Immature natural killer cell (primary cell): Measurements from ENCODE around the gene CCDC27. TPM values are rescaled to one million over a fixed set of nuclear protein-coding genes. Genes with fewer than 3 reads are reported as not detected.
A peak's percentile ranks its signal among the peaks of the same experiment; 100 is the strongest.

Experiments used
- DNase-seq, 3 donors: peaks; one replicate each; pipeline ENCODE4 v3.0.0; 2022; ENCODE audit warnings: mixed read lengths in 1 of 3
- H3K27ac Mint-ChIP-seq, 6 donors: one replicate each; pipeline ENCODE4 v1.8.0; 2020; ENCODE audit warnings: mixed read lengths in 6 of 6, mild to moderate bottlenecking in 5 of 6, inconsistent platforms in 4 of 6, moderate library complexity in 3 of 6
- H3K27me3 Mint-ChIP-seq, 3 donors: one replicate each; pipeline ENCODE4 v1.8.0; 2020 to 2021; ENCODE audit warnings: low read depth in 3 of 3, mild to moderate bottlenecking in 3 of 3, mixed read lengths in 3 of 3, moderate library complexity in 3 of 3, inconsistent platforms in 1 of 3
- H3K36me3 Mint-ChIP-seq, 3 donors: one replicate each; pipeline ENCODE4 v1.8.0; 2020; ENCODE audit warnings: mixed read lengths in 3 of 3, inconsistent platforms in 2 of 3, mild to moderate bottlenecking in 2 of 3
- H3K4me1 Mint-ChIP-seq, 2 donors: one replicate each; pipeline ENCODE4 v1.8.0; 2020; ENCODE audit warnings: inconsistent platforms in 2 of 2, mild to moderate bottlenecking in 2 of 2, mixed read lengths in 2 of 2, moderate library complexity in 1 of 2
- H3K4me3 Mint-ChIP-seq, 5 donors: one replicate each; pipeline ENCODE4 v1.8.0; 2020; ENCODE audit warnings: mild to moderate bottlenecking in 5 of 5, mixed read lengths in 5 of 5, inconsistent platforms in 3 of 5, moderate library complexity in 3 of 5
- H3K9me3 Mint-ChIP-seq, 6 donors: one replicate each; pipeline ENCODE4 v1.8.0; 2020; ENCODE audit warnings: mild to moderate bottlenecking in 6 of 6, mixed read lengths in 6 of 6, inconsistent platforms in 4 of 6, moderate library complexity in 3 of 6
- polyA plus RNA-seq, 3 donors: library from polyadenylated mRNA; unstranded; fragments of 300-500 nt; fragmentation: Illumina TruSeq; gene quantifications; one replicate each; pipeline ENCODE4 v1.2.3, GENCODE V29; 2021

The CCDC27 gene
- polyA plus RNA-seq, 3 donors from 2014 or later, result not detected

DNA sequence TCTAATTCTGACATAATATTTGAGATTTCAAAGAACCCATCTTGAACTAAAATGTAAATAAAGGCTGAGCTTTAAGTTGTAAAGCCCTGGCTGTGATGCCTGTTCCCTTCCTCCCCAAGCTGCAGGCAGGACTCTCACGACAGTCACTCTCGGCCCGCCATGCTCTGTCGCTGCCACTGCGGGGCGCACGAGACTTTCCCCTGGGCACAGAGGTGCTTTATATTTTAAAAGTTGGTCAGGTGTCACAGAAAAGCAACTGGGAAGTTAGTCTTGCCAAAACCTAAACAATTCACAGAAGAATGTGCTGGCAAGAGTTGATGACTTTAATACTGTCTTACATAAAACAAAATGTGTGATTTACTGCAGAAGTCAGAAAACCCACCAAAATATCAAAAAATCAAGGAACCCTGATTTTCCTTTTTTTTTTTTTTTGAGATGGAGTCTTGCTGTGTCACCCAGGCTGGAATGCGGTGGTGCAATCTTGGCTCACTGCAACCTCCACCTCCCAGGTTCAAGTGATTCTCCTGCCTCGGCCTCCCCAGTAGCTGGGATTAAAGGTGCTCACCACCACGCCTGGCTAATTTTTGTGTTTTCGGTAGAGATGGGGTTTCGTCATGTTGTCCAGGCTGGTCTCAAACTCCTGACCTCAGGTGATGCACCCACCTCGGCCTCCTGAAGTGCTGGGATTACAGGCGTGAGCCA is 33.4 kb downstream of the CCDC27 start:
- peaks cover 20 to 21% of the 10 kb centered on the region in 2 donors for H3K4me1 Mint-ChIP-seq
- no peak for DNase-seq
- H3K27ac Mint-ChIP-seq, result no peak overlapping the region
- H3K9me3 Mint-ChIP-seq, result no peaks in the 10 kb centered on the region
- H3K4me3 Mint-ChIP-seq, result no peak overlapping the region
- H3K27me3 Mint-ChIP-seq, result peaks cover 3 to 9% (median 6%) of the 10 kb centered on the region in 3 donors
- H3K36me3 Mint-ChIP-seq, result peaks cover 3 to 35% (median 12%) of the 10 kb centered on the region in 3 donors

DNA sequence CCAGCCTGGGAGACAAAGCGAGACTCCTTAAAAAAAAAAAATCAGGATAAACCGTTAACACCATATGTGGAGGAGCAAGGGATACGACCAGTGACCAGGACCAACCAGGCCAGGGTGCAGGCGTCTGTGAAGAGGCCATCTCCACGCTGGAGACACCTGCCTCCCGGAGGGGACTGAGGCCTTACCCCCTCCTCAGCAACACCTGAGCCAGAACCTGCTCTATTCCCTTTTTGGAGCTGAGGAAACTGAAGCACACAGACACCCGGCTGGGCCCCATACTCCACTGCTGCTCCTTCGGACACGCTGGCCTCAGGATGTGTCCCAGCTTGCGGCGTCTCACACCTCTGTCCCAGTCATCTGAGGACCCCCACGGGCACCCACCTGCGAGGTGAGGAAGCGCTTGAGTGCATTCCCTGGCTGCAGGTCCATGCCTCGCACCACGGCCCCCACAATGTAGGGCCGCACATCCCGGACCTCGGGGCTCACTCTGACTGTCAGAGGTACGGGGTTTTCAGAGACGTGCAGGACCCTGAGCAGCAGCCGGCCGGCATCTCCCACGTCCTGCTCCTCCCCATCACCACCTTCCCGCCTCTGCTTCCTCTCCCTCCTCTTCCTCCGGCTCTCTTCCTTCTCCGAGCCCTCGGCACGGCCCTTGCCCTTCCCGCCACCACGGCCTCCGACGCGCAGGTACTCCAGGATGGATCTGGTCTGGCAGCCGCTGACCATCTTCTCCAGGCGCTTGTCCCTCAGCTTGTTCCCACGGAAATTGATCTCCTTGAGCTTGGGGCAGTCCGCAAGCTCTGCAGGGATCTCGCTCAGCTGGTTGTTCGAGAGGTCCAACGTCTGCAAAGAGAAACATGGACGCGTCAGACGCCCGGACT is 34.5 kb downstream of the CCDC27 start:
- Mint-ChIP-seq H3K27me3 (peaks cover 3 to 9% (median 6%) of the 10 kb centered on the region in 3 donors), H3K9me3 (no peaks in the 10 kb centered on the region), H3K27ac (peak overlapping the region in 5 of 6 donors; percentile 40 to 90 (median 81)), H3K4me1 (peaks cover 21 to 23% of the 10 kb centered on the region in 2 donors), H3K36me3 (peaks cover 3 to 29% (median 12%) of the 10 kb centered on the region in 3 donors), H3K4me3 (peak overlapping the region in 1 of 5 donors; percentile 38)
- DNase-seq, result no peak

DNA sequence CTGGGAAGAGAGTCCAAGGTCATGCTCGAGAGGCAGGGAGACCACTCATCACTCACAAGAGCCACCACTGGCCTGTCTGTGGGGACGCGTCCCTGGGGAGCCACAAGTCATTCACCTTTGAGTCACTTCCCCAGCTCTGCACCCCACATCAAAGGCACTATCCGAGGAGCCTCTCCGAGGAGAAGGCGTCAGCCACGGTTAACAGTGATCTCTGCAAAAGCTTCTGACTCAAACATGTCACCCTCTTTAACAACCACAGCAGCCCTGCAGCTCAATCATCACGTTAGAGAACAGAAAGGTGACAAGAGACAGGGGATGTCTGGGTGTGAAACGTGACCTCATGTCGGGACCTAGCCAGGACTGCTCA is 35.1 kb downstream of the CCDC27 start:
- Mint-ChIP-seq H3K9me3 (no peaks in the 10 kb centered on the region), H3K4me1 (peaks cover 25 to 28% of the 10 kb centered on the region in 2 donors), H3K27me3 (peaks cover 3 to 7% (median 6%) of the 10 kb centered on the region in 3 donors), H3K36me3 (peaks cover 3 to 23% (median 9%) of the 10 kb centered on the region in 3 donors), H3K4me3 (peak overlapping the region in 2 of 5 donors; percentile 29 to 38), H3K27ac (peak overlapping the region in 5 of 6 donors; percentile 40 to 90 (median 83))
- DNase-seq, result peak in 2 of 3 donors; percentile 44 to 53

DNA sequence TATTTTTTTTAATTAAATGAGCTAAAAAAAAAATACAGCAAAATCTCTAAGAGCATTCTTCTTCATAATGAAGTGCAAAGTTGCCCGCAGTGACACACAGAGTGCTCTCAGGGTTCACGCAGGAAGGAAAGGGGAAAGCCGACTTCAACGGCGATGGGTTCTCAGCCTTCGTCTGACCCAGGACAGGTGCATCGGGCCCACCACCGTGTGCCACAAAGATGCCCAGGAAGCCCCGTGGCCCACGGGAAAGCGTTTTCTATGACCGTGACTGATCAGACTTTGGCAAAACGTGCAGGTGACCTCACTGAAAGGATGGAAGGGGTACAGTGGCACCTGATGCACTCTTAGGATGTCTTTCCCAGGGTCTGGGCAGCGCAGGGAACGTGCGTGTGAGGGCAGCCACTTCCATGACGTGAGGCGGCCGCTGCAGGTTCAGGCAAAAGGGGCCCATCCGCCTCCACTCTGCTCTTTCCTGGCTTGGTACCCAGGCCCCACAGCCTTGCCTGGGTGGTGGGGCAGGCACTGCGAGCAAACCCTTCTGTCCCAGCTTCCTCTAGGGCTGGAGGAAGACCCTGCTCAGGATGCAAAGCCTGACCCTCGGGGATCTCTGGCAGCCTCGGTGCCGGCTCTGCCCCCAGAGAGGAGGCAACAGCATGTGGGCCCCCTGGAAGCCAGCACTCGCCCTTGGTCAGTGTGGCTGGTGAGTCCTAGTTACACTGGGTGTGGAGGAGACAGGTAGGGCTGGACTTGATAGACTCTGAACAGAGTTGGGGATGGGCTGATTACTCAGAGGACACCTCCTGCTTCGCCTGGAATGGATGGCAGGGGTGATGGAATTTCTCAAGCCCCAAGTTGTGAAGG is 35.7 kb downstream of the CCDC27 start:
- peak overlapping the region in 5 of 6 donors; percentile 81 to 90 (median 83) for H3K27ac Mint-ChIP-seq
- H3K36me3 Mint-ChIP-seq, result peaks cover 3 to 19% (median 9%) of the 10 kb centered on the region in 3 donors
- H3K4me3 Mint-ChIP-seq, result peak overlapping the region in 2 of 5 donors; percentile 29 to 38
- peaks cover 3 to 7% (median 6%) of the 10 kb centered on the region in 3 donors for H3K27me3 Mint-ChIP-seq
- no peaks in the 10 kb centered on the region for H3K9me3 Mint-ChIP-seq
- peak in 1 of 3 donors; percentile 16 for DNase-seq
- peaks cover 31 to 34% of the 10 kb centered on the region in 2 donors for H3K4me1 Mint-ChIP-seq

DNA sequence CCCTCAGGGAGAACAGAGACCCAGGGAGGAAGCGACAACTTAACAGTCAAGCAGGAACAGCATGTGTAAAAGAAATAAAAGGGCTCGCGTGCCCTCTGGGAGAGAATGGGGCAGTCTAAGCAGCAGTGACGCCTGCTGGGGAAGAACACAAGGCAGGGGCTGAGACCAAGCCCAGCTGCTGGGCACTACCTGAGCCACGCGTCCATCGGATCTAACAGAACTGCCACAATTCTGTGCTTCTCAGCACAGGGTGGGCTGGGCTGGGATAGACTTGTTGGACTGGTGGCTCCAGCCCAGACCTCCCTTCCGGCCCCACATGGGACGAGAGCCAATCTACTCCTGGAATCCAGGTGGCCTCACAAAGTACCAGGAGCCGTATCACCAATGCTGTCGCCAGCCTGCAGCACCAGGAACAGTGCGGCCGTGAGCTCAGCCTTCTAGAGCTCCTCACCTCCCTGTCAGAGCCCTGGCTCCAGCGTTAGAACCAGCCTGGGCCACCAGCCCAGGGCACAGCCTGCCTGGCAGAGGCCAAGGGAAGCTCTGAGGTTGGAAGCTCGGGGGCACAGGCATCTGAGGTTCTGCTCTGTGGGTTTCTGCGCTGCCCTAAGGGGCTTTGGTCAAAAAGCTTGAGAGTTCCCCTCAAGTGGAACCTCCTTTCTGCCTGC is 36.6 kb downstream of the CCDC27 start:
- Mint-ChIP-seq H3K4me1 (peaks cover 41 to 43% of the 10 kb centered on the region in 2 donors), H3K36me3 (peaks cover 3 to 19% (median 9%) of the 10 kb centered on the region in 3 donors), H3K27me3 (peaks cover 3 to 7% (median 6%) of the 10 kb centered on the region in 3 donors), H3K9me3 (no peaks in the 10 kb centered on the region), H3K27ac (peak overlapping the region in 2 of 6 donors; percentile 77 to 81), H3K4me3 (no peak overlapping the region)
- no peak for DNase-seq

DNA sequence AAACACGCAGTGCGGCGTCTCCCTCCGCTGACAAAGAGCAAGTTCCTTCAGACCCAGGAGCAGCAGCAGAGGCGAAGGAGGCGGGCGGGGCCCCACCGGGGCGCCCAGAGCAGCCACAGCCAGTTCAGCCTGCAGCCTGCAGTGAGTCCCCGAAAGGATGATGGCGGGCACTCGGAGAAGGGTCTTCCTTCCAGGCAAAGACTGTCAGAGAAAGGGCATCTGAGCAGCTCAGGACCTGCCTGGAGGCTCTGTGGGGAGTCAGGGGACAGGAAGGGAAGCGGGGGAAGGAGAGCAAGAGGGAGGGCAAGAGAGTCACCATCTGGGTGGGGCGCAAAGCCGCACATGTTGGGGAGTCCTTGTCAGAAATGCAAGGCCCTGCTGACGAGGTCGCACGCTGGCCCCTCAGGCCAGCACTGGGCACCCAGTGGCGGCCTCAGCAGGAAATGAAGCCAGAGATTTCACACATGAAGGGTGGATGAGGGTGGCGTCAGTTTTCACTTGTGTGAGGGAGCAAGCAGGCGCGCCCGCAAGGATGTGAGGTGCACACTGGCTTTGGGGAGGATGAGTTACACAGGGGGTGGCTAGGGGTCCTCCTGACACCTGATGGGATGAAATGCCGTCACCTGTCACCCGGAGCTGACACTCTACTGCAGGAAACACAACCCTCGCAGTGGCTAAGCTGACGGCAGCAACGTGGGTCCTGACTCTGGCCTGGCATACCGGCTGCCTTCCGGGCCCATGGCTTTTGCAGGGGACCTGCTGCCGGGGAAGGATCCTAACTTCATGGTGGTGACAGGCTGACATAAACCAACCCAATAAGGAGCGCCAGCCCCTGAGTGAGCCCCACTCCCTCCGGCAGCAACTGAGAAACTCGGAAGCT is 37.4 kb downstream of the CCDC27 start:
- Mint-ChIP-seq H3K4me1 (peaks cover 48 to 50% of the 10 kb centered on the region in 2 donors), H3K27me3 (peaks cover 3 to 7% (median 6%) of the 10 kb centered on the region in 3 donors), H3K36me3 (peaks cover 3 to 12% (median 5%) of the 10 kb centered on the region in 3 donors), H3K9me3 (no peaks in the 10 kb centered on the region), H3K27ac (peak overlapping the region in 1 of 6 donors; percentile 83), H3K4me3 (no peak overlapping the region)
- no peak for DNase-seq

DNA sequence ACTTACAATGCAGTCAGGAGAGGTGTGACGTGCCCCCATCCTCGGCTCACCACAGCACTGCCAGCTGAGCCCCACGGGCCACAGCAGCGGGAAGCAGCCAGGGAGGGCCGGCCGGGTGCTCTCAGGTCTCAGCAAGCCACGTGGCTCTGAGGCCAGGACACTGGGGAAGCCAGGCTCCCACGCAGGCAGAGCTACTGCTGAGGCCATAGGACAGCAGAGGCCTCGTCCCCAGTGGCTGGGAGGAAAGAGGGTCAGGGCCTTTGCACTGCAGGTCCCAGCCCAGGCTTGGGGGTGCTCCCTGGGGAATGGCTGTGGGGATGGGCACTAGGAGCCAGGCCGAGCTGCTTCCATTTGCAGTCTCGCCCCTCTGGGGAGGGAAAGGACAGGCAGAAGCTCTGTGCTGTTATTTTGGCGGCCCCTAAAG is 38.3 kb downstream of the CCDC27 start:
- Mint-ChIP-seq H3K4me1 (peaks cover 56% of the 10 kb centered on the region in 2 donors), H3K9me3 (no peaks in the 10 kb centered on the region), H3K4me3 (no peak overlapping the region), H3K27ac (no peak overlapping the region), H3K36me3 (peaks cover 0 to 6% (median 0%) of the 10 kb centered on the region in 3 donors), H3K27me3 (peaks cover 3 to 7% (median 6%) of the 10 kb centered on the region in 3 donors)
- no peak for DNase-seq

DNA sequence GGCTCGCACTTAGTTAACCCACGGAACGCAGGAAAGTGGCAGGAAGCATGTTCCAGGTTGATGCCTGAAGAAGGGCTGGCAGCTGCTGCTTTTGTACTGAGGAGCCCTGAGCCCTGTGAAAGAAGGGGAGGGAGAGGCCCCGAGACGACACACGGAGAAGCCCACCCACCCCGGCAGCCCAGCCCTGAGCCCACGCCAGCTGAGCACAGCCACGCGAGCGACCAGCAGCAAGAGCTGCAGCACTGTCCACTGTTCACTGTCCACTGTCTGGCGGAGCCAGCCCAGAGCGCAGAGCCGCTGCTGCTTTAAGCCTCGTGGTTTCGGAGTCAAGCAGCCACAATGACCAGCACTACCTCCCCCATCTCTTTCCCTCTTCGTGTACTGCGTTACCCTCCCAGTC is 38.7 kb downstream of the CCDC27 start:
- H3K9me3 Mint-ChIP-seq, result no peaks in the 10 kb centered on the region
- peaks cover 0 to 6% (median 0%) of the 10 kb centered on the region in 3 donors for H3K36me3 Mint-ChIP-seq
- no peak for DNase-seq
- H3K27me3 Mint-ChIP-seq, result peaks cover 3 to 7% (median 6%) of the 10 kb centered on the region in 3 donors
- peaks cover 57 to 58% of the 10 kb centered on the region in 2 donors for H3K4me1 Mint-ChIP-seq
- peak overlapping the region in 1 of 6 donors; percentile 4 for H3K27ac Mint-ChIP-seq
- no peak overlapping the region for H3K4me3 Mint-ChIP-seq

DNA sequence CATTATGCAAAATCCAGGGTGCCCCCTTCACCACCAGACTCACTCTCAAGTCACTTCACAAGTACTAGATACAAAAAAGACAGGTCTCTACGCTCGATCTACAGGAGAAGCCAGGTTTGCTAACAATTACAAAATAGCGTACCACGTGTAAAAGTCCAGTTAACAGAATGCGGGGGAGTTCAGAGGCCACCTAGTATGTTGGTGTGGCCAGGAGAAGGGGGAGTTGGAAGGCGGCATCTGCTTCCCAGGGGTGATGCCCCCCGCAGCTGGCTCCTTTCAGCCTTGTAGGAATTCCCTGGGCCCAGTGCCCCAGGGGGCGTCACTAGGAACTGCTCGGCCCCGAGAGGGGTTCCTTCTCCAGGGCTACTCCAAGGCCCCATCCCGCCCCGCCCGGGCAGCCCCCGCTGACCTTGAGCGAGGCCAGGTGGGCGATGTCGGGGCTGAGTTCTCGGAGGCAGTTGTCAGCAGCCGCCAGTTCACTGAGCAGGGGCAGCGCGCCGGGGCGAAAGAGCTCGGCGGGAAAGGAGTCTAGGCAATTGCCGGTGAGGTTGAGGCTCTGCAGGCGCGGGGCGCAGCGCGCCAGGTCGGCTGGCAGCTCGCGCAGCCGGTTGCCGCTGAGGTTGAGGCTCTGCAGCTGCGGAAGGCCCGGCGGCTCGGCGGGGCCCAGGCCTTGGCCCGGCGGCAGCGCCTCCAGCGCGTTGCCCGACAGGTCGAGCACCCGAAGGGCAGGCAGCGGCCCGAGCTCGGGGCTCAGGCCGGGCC is 43.4 kb downstream of the CCDC27 start:
- peak overlapping the region; percentile 81 to 91 (median 89) for H3K4me3 Mint-ChIP-seq
- no peaks in the 10 kb centered on the region for H3K9me3 Mint-ChIP-seq
- peaks cover 46 to 48% of the 10 kb centered on the region in 2 donors for H3K4me1 Mint-ChIP-seq
- H3K36me3 Mint-ChIP-seq, result peaks cover 3 to 4% (median 4%) of the 10 kb centered on the region in 3 donors
- H3K27me3 Mint-ChIP-seq, result peaks cover 6 to 8% (median 7%) of the 10 kb centered on the region in 3 donors
- peak overlapping the region; percentile 0 to 88 (median 84) for H3K27ac Mint-ChIP-seq
- DNase-seq, result no peak

DNA sequence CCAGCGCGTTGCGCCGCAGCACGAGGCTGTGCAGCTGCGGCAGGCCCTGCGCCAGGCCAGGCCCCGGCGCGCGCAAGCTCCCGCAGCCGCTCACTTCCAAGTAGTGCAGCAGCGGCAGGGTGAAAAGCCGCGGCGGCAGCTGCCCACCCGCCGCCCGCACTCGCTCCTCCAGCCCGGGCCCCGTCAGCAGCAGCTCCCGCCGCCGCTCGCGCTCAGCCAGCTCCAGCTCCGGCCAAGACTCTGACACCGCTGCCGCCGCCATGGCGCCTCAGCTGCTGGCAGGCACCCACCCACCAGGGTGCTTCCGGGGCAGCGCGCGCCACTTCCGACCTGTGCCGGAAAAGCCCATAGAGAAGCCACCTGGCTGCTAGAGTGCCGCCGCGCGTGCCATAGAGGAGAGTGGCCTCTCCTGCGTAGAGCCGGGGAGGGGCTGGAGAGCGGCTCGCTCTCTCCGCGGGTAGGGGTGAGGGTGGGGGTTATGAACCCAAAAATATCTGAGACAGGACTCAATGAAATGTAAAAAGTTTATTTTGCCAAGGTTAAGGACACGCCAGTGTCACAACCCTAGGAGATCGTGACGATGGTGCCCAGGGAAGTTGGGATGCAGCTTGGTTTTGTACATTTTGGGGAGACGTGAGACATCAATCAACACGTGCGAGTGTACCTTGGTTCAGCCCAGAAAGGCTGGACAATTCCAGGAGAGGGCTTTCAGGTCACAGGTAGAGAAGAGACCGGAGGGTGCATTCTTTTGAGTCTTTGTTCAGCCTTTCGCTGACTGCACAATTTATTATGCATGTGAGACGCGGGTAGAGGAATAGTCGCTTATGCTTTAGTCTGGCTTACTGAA is 44.2 kb downstream of the CCDC27 start, which contains the start of gene LRRC47:
Gene LRRC47 (minus strand): TSS at position 284 of the 847 bp plus-strand sequence. CDS start 22 bp downstream, at position 262.
- Mint-ChIP-seq H3K27me3 (peaks cover 6 to 8% (median 7%) of the 10 kb centered on the region in 3 donors), H3K36me3 (peaks cover 3 to 4% (median 4%) of the 10 kb centered on the region in 3 donors), H3K4me1 (peaks cover 46 to 51% of the 10 kb centered on the region in 2 donors), H3K4me3 (peak within 1 kb of the TSS; percentile 94 to 100 (median 97)), H3K27ac (peak within 1 kb of the TSS; percentile 86 to 98 (median 96)), H3K9me3 (no peaks in the 10 kb centered on the region)
- peak; percentile 89 to 92 (median 92) for DNase-seq
